NCI-H1092 treated with DMSO at 0.1 percent for 48 hours (cell line): ENCODE data around the gene LRRC23.

Experiments
- DNase-seq: peaks from one replicate; lab custom pipeline; 2025; lab: John Stamatoyannopoulos, UW

LRRC23 gene

GRCh38 chr12:6925540-6926279, 21.1 kb downstream of the LRRC23 start:
- DNase-seq, result peak; percentile 59

GRCh38 chr12:6927379-6928021, 22.9 kb downstream of the LRRC23 start, which contains the start of gene ATN1:
Gene ATN1, plus strand, starts transcription at chr12:6927959. Its CDS starts 6,043 bp downstream, at chr12:6934002.
- DNase-seq, result peak; percentile 74

- no peak for DNase-seq
Observed at GRCh38 chr12:6928022-6928702, 23.5 kb downstream of the LRRC23 start.

GRCh38 chr12:6928703-6929407, 24.2 kb downstream of the LRRC23 start:
- peak; percentile 14 for DNase-seq

- no peak for DNase-seq
Observed at GRCh38 chr12:6929466-6930452, 25.1 kb downstream of the LRRC23 start.

- no peak for DNase-seq
Observed at GRCh38 chr12:6932766-6933165, 28.1 kb downstream of the LRRC23 start.

GRCh38 chr12:6934110-6934509, 29.5 kb downstream of the LRRC23 start:
- DNase-seq, result no peak

GRCh38 chr12:6935371-6936193, 31.0 kb downstream of the LRRC23 start:
- no peak for DNase-seq

- DNase-seq, result no peak
Observed at GRCh38 chr12:6936194-6936635, 31.6 kb downstream of the LRRC23 start.

GRCh38 chr12:6936636-6937480, 32.2 kb downstream of the LRRC23 start:
- no peak for DNase-seq

- peak; percentile 96 for DNase-seq
Observed at GRCh38 chr12:6937481-6938352, 33.1 kb downstream of the LRRC23 start.

- no peak for DNase-seq
Observed at GRCh38 chr12:6938353-6939190, 34.0 kb downstream of the LRRC23 start.

- DNase-seq, result no peak
Observed at GRCh38 chr12:6939191-6939540, 34.5 kb downstream of the LRRC23 start.

GRCh38 chr12:6941267-6941666, 36.6 kb downstream of the LRRC23 start:
- DNase-seq, result no peak

GRCh38 chr12:6941782-6942181, 37.2 kb downstream of the LRRC23 start:
- no peak for DNase-seq

- no peak for DNase-seq
Observed at GRCh38 chr12:6942331-6942665, 37.7 kb downstream of the LRRC23 start.

GRCh38 chr12:6943389-6943721, 38.7 kb downstream of the LRRC23 start:
- peak; percentile 98 for DNase-seq
